T-cell (primary cell): ENCODE data around the gene CYTH2. TPM values are rescaled to one million over a fixed set of nuclear protein-coding genes. Genes with fewer than 3 reads are reported as not detected.

ENCODE experiments used
- ATAC-seq, 4 experiments: fragments of 200-7000 bp in 3 of 4; fragments of 150-1000 bp in 1 of 4; cut with Tn5 transposase; replicated peaks in 1 of 4; 1 replicate in 3 of 4; 2 replicates in 1 of 4; pipeline ENCODE4 v1.10.0; 2021; ENCODE audit warnings: moderate library complexity in 3 of 4, mild to moderate bottlenecking in 2 of 4, moderate number of reproducible peaks in 1 of 4
- CTCF ChIA-PET, 2 donors: fragments of 300-600 bp; sonication (Branson Sonifier 250); formaldehyde crosslinking; loops; one replicate each; lab custom pipeline; 2022; ENCODE audit warnings: antibody characterized with exemption in 2 of 2; lab: Charles Lee
- POLR2A ChIA-PET, 2 donors: fragments of 300-600 bp; sonication (Branson Sonifier 250); formaldehyde crosslinking; loops; one replicate each; lab custom pipeline; 2022; ENCODE audit warnings: antibody characterized with exemption in 2 of 2; lab: Charles Lee
- DNase-seq, 35 experiments: peaks; one replicate each; pipeline versions ENCODE4 v3.0.0 to v3.0.0-alpha.2; 2013 to 2023
- H3K27ac ChIP-seq: one replicate; pipeline ENCODE4 v1.5.1; 2013; ENCODE audit warnings: low read length
- H3K27me3 ChIP-seq, 2 experiments: replicated peaks in 1 of 2; 1 replicate in 1 of 2; 2 replicates in 1 of 2; pipeline versions ENCODE4 v1.6.1 to v1.7.0; 2013; ENCODE audit warnings: low read length in 1 of 2, mixed read lengths in 1 of 2; ENCODE audit not compliant: control insufficient read depth in 2 of 2, insufficient read depth in 2 of 2; ENCODE audit errors: extremely low read depth in 1 of 2
- H3K36me3 ChIP-seq, 2 donors: 1 replicate in 1 of 2; 2 replicates in 1 of 2; pipeline versions ENCODE4 v1.6.1 to v1.7.0; 2013; ENCODE audit warnings: low read length in 1 of 2; ENCODE audit not compliant: control insufficient read depth in 2 of 2, insufficient read depth in 1 of 2; ENCODE audit errors: extremely low read depth in 1 of 2
- H3K4me1 ChIP-seq, 2 experiments: 1 replicate in 1 of 2; 2 replicates in 1 of 2; pipeline versions ENCODE4 v1.6.1 to v1.7.0; 2013; ENCODE audit warnings: low read length in 2 of 2, mixed read lengths in 1 of 2; ENCODE audit not compliant: insufficient read depth in 2 of 2, control insufficient read depth in 1 of 2; ENCODE audit errors: extremely low read depth in 1 of 2
- H3K4me3 ChIP-seq, 2 donors: 1 replicate in 1 of 2; 2 replicates in 1 of 2; pipeline versions ENCODE4 v1.5.1 to v1.7.0; 2013; ENCODE audit warnings: mild to moderate bottlenecking in 2 of 2, low read length in 1 of 2, moderate library complexity in 1 of 2; ENCODE audit not compliant: control insufficient read depth in 1 of 2; ENCODE audit errors: extremely low read depth in 1 of 2
- H3K9me3 ChIP-seq: 2 replicates; pipeline ENCODE4 v1.7.0; 2013
- H3K27ac Mint-ChIP-seq, 2 donors: one replicate each; pipeline ENCODE4 v1.8.0; 2020 to 2021; ENCODE audit warnings: mild to moderate bottlenecking in 2 of 2, mixed read lengths in 2 of 2
- H3K27me3 Mint-ChIP-seq, 2 donors: one replicate each; pipeline ENCODE4 v1.8.0; 2021 to 2022; ENCODE audit warnings: mixed read lengths in 2 of 2
- H3K36me3 Mint-ChIP-seq: one replicate; pipeline ENCODE4 v1.8.0; 2021; ENCODE audit warnings: mixed read lengths
- H3K4me1 Mint-ChIP-seq, 3 donors: one replicate each; pipeline ENCODE4 v1.8.0; 2020 to 2022; ENCODE audit warnings: mixed read lengths in 3 of 3, mild to moderate bottlenecking in 1 of 3
- H3K4me3 Mint-ChIP-seq, 3 donors: one replicate each; pipeline ENCODE4 v1.8.0; 2020 to 2022; ENCODE audit warnings: mild to moderate bottlenecking in 3 of 3, mixed read lengths in 3 of 3, moderate library complexity in 3 of 3
- H3K9me3 Mint-ChIP-seq, 3 donors: one replicate each; pipeline ENCODE4 v1.8.0; 2020 to 2022; ENCODE audit warnings: mixed read lengths in 3 of 3
- WGBS: methylation state at CpG from one replicate; pipeline ENCODE4 v1.1.5; 2013; ENCODE audit warnings: missing lambda C conversion rate; ENCODE audit not compliant: insufficient coverage; 5-methylcytosine and 5-hydroxymethylcytosine counted together
- total RNA-seq, 35 experiments: library from RNA in 6 of 35; stranded (reverse) in 6 of 35; fragments of 120-200 nt in 1 of 35; gene quantifications; one replicate each; pipeline versions ENCODE4 v1.2.1 to v1.2.4 and lab custom pipeline; 2013 to 2026

The CYTH2 gene
- total RNA-seq, 5 donors from 2014 or later (not counting 1 experiment from before 2014, with no cell fraction given) = 37.8 to 81.5 (median 70.6) TPM

DNA sequence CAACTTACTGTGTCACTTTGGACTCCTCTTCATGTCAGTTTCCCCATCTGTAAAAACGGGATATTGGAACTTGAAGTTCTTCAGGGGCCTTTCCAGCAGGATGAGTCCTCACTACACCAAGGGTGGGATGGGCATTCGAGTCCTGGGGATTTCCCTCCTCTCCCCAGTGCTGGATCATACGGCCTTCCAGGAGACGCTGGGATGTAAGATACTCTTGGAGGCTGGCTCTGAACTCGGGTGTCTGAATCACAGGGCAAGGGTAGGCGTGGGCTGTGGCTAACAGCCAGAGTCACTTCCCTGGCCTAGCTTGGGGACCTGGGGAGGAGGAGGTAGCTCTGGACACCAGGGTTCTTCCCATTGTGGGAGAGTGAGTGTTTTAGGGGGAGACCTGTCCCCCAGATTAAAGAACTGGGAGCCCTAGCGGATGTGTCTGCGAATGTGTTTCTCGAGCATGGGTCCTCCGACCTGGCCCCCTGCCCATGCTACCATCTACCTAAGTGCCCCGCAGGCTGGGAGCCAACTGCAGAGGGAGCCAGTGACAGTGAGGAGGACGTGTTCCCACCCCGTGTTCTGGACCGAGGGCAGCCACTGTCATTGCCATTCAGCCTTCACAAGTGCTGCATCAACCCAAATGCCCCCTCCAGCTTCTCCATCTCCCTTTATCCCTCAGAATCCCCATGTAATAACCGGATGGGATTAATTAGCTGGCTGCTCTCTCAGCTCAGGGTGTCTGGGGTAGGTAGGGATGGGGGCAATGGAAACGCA is 2.4 kb upstream of the CYTH2 start:
- Histone ChIP-seq H3K36me3 (peaks cover 2 to 11% of the 10 kb centered on the region in 2 donors), H3K4me1 (peaks cover 0 to 19% of the 10 kb centered on the region in 2 experiments), H3K9me3 (no peaks in the 10 kb centered on the region), H3K27me3 (peaks cover 0 to 3% of the 10 kb centered on the region in 2 experiments), H3K4me3 (no peak overlapping the region), H3K27ac (no peak overlapping the region)
- 88% methylated on average over 14 of the region's 16 CpGs for WGBS
- Mint-ChIP-seq H3K4me1 (peaks cover 22 to 26% (median 22%) of the 10 kb centered on the region in 3 donors), H3K4me3 (peak overlapping the region in 1 of 3 donors; percentile 5), H3K27me3 (no peaks in the 10 kb centered on the region), H3K27ac (no peak overlapping the region), H3K36me3 (peaks cover 3% of the 10 kb centered on the region), H3K9me3 (no peaks in the 10 kb centered on the region)
- POLR2A ChIA-PET = interaction anchor here in 1 of 2 donors (0.5 kb wide), 1 partner anchor 35 kb away, joined by 3 read pairs; no protein-coding TSS in a partner anchor
- DNase-seq (no peak), ATAC-seq (no peak)
- CTCF ChIA-PET = no interaction called here

DNA sequence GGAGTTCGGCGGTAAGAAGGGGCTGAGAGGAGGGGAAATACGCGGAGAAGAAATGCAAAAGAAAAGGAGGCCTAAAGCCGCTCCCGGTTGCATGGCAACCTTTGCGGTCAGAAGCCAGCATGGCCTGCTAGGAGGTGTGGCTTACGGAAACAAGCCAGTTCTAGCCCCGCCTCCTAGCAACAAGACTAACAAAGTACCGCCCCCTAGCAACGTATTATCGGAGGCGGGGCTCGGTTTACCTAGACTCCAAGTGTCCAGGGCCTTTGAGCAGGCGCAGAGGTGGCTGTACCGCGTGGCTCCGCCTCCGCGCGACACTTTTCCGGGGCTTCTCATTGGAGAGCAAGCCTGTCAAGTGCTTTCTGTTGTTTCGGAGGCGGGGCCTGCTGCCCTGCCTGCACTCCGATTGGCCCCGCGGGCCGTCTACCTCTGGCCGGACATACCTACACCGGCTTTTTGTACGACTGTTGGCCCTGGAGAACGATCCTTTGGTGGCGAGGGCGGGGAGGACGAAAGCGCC is 339 bp upstream of the CYTH2 start:
- Mint-ChIP-seq H3K4me3 (peak overlapping the region; percentile 80 to 91 (median 87)), H3K36me3 (peaks cover 7% of the 10 kb centered on the region), H3K27ac (peak overlapping the region; percentile 92 to 93), H3K4me1 (peaks cover 22 to 29% (median 22%) of the 10 kb centered on the region in 3 donors), H3K27me3 (no peaks in the 10 kb centered on the region), H3K9me3 (no peaks in the 10 kb centered on the region)
- CTCF ChIA-PET = no interaction called here
- Histone ChIP-seq H3K27me3 (peaks cover 0 to 3% of the 10 kb centered on the region in 2 experiments), H3K9me3 (no peaks in the 10 kb centered on the region), H3K4me3 (peak overlapping the region; percentile 68 to 96), H3K27ac (peak overlapping the region; percentile 61), H3K4me1 (peaks cover 0 to 27% of the 10 kb centered on the region in 2 experiments), H3K36me3 (peaks cover 7 to 31% of the 10 kb centered on the region in 2 donors)
- POLR2A ChIA-PET = no interaction called here
- ATAC-seq (peak; percentile 87 to 92 (median 90)), DNase-seq (peak; percentile 98 to 100 (median 100))
- WGBS = 0% methylated on average over 36 of the region's 36 CpGs

- ChIA-PET POLR2A (interaction anchor here (0.6 kb wide), 2 partner anchors 51 to 273 kb away, joined by 3 to 6 read pairs; no protein-coding TSS in a partner anchor), CTCF (interaction anchor here in 1 of 2 donors (0.6 kb wide), 1 partner anchor 142 kb away, joined by 4 read pairs; no protein-coding TSS in a partner anchor)
- H3K27ac Mint-ChIP-seq = peak overlapping the region; percentile 69
- Histone ChIP-seq H3K27ac (peak overlapping the region; percentile 61), H3K9me3 (no peaks in the 10 kb centered on the region), H3K27me3 (peaks cover 0 to 3% of the 10 kb centered on the region in 2 experiments), H3K36me3 (peaks cover 17 to 44% of the 10 kb centered on the region in 2 donors), H3K4me3 (peak overlapping the region; percentile 68 to 96), H3K4me1 (peaks cover 0 to 27% of the 10 kb centered on the region in 2 experiments)
- H3K9me3 Mint-ChIP-seq = no peaks in the 10 kb centered on the region
- peak overlapping the region; percentile 80 to 91 (median 87) for H3K4me3 Mint-ChIP-seq
- ATAC-seq = no peak
- H3K4me1 Mint-ChIP-seq = peaks cover 22 to 32% (median 24%) of the 10 kb centered on the region in 3 donors
- no peaks in the 10 kb centered on the region for H3K27me3 Mint-ChIP-seq
- WGBS = 65% methylated on average over 14 of the region's 20 CpGs
- no peak for DNase-seq
- H3K36me3 Mint-ChIP-seq = peaks cover 10% of the 10 kb centered on the region
These were observed 938 bp downstream of the CYTH2 start for GRCh38 chr19:48469934-48470680.

DNA sequence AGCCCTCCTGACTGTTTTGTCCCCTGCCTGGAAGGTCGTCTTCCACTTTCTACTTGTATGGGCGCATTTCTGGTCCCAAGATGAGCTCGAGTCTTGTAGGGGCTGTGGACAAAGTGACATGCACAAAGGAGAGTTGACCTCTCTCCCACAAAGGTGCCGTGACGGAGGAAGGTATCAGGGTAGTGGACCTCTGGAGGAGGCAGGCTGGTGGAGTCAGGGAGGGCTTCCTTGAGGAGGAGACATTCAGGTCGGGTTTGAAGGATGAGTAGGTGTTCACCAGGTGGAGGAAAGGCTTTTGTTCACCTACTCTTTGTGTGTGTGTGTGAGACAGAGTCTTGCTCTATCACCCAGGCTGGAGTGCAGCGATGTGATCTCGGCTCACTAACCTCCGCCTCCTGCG is 1.7 kb downstream of the CYTH2 start:
- no peak overlapping the region for H3K27ac ChIP-seq
- ChIA-PET POLR2A (interaction anchor here in 1 of 2 donors (0.6 kb wide), 1 partner anchor 51 kb away, joined by 3 read pairs; no protein-coding TSS in a partner anchor), CTCF (no interaction called here)
- H3K27me3 Mint-ChIP-seq = no peaks in the 10 kb centered on the region
- no peak overlapping the region for H3K4me3 ChIP-seq
- DNase-seq = no peak
- peak overlapping the region; percentile 57 to 69 for H3K27ac Mint-ChIP-seq
- H3K4me1 ChIP-seq = peaks cover 0 to 30% of the 10 kb centered on the region in 2 experiments
- H3K9me3 Mint-ChIP-seq = no peaks in the 10 kb centered on the region
- peaks cover 22 to 32% (median 24%) of the 10 kb centered on the region in 3 donors for H3K4me1 Mint-ChIP-seq
- 100% methylated on average over 2 of the region's 10 CpGs for WGBS
- peaks cover 0 to 3% of the 10 kb centered on the region in 2 experiments for H3K27me3 ChIP-seq
- peak overlapping the region; percentile 80 to 91 (median 87) for H3K4me3 Mint-ChIP-seq
- no peak for ATAC-seq
- H3K36me3 ChIP-seq = peaks cover 17 to 51% of the 10 kb centered on the region in 2 donors
- H3K9me3 ChIP-seq = no peaks in the 10 kb centered on the region
- peaks cover 17% of the 10 kb centered on the region for H3K36me3 Mint-ChIP-seq

DNA sequence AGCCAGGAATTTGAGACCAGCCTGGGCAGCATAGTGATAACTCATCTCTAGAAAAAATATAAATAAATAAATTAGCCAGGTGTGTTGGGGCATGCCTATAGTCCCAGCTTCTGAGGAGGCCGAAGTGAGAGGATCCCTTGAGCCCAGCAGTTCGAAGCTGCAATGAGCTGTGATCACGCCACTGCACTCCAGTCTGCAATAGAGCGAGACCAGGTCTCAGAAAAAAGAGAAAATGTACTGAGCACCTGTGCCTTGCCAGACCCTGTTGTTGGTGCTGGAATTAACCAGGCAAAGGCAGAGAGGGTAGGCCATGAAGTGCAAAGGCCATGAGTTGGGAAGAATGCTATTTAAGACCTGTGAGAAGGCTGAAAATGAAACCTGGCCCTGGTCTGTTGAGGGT is 2.7 kb downstream of the CYTH2 start:
- H3K27ac Mint-ChIP-seq = no peak overlapping the region
- Histone ChIP-seq H3K9me3 (no peaks in the 10 kb centered on the region), H3K4me3 (no peak overlapping the region), H3K27ac (no peak overlapping the region), H3K27me3 (peaks cover 0 to 2% of the 10 kb centered on the region in 2 experiments), H3K36me3 (peaks cover 17 to 57% of the 10 kb centered on the region in 2 donors), H3K4me1 (peaks cover 0 to 30% of the 10 kb centered on the region in 2 experiments)
- ChIA-PET POLR2A (no interaction called here), CTCF (no interaction called here)
- no peak for DNase-seq
- peaks cover 22% of the 10 kb centered on the region for H3K36me3 Mint-ChIP-seq
- ATAC-seq = no peak
- no peaks in the 10 kb centered on the region for H3K27me3 Mint-ChIP-seq
- peaks cover 22 to 32% (median 24%) of the 10 kb centered on the region in 3 donors for H3K4me1 Mint-ChIP-seq
- 94% methylated on average over 4 of the region's 4 CpGs for WGBS
- H3K9me3 Mint-ChIP-seq = no peaks in the 10 kb centered on the region
- no peak overlapping the region for H3K4me3 Mint-ChIP-seq
